Measurements from ENCODE around the gene ZNF471.

The ZNF471 gene

DNA sequence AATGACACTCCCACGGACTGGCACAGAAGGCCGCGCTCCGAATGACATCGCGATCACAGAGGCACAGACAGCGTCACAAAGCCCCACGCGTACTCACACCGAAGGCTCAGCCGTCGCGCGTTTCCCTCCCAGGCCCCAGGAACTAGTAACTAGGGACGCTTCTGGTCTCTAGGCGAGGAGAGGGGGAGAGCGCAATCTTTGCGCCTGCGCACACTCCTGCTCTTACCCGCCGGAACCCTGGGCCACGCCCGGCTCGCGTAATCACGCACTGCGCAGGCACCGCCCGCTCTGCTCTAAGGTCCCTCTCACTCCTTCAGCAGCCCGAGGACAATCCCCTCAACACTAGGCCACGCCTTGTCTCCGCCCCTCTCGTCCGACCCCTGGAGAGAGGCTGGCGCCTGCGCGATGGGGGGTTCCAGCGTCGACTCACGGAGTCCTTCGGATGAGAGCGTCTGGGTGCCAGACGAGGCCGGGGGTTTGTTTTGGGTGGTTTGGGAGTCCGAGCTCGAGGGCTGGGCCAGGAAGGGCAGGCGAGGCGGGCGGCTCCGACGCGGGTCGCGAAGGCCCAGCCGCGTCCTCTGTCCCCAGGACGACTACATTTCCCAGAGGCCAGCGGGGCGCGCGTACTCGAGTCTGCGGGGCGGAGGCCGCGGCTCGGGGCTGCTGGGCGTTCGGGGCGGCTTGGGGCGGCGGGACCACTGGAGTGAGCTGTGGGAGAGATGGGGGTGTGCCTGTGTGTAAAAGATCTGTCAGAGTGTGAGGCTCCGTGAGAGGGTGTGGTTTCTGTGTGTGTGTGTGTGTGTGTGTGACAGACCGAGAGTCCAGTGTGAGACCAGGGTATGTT, at the start of gene ZNF471:
Gene ZNF471, plus strand, starts transcription at position 410 of the 844 bp plus-strand sequence. CDS start 3,717 bp downstream, outside the sequence.
- no peak for DNase-seq

DNA sequence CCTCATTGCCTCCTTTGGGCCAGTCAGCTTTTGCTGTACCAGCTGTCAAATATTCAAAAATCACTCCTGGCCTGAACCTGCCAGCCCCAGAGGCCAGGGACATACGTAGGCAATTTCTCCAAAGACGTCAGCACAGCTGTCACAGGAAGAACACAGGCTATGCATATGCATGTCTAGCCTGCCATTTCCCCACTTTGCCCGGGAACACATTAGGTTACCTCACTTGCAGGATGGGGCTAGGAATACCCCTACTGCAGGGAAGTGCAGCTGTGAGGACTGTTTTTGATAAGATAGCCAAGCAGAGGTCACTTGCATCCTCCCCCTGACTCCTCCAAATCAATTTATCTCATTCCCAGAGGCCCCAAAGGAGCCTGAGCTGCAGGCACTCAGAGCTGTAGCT, 33.3 kb upstream of the ZNF471 start:
- no peak for DNase-seq

DNA sequence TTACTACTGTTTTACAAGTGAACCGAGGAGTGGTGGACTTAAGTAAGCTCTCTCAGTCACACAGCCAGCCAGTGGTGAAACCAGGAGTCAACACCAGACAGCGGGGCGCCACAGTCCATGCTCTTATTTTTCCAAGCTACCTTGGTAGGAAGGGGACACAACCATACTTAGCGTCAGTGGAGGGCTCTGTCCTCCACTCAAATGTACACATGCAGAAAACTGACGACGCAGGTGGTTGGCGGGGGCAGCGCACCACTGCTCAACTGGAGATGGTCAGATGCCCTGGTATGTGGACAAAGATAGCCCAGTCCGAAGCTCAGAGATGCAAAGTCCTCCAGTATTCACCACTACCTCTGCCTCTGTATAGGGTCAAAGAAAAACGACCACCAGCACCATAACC, 31.6 kb upstream of the ZNF471 start:
- no peak for DNase-seq

DNA sequence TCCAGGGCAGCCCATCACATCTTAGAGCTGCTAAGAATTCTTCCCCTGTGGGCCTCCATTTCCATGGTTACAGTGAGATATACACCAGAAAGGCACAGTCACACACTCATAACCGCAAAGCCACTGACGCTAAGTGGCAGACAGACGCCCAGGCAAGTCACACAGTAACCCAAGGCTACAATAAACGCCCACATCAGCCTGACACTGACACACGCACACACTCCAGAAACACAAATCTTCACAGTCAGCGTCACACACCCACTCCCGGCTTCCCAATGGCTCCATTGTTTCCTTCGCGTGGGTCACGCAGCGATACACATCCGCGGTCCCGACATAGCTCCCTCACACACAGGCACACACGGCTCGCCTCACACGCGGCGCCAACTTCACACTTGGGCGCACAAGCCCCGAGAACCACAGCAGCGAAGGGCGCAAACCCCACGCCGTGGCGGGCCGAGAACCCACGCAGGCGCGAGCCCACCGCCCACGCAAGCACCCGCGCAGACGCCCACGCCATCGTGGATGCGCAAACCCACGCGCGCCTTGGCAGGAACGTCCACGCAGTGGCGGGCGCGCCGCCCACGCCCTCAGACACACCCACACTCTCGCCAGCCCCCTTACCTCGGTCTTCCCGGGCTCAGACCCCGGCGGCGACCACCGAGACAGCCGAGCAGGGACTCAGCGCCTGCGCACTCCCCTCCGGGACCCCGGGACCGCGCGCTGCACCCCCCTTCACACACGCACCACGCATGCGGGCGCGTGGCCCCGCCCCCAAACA, 30.8 kb upstream of the ZNF471 start, which contains the start of gene ZNF667:
Gene ZNF667, minus strand, starts transcription at position 695 of the 778 bp plus-strand sequence. CDS start 14,975 bp downstream, outside the sequence.
- DNase-seq: no peak

DNA sequence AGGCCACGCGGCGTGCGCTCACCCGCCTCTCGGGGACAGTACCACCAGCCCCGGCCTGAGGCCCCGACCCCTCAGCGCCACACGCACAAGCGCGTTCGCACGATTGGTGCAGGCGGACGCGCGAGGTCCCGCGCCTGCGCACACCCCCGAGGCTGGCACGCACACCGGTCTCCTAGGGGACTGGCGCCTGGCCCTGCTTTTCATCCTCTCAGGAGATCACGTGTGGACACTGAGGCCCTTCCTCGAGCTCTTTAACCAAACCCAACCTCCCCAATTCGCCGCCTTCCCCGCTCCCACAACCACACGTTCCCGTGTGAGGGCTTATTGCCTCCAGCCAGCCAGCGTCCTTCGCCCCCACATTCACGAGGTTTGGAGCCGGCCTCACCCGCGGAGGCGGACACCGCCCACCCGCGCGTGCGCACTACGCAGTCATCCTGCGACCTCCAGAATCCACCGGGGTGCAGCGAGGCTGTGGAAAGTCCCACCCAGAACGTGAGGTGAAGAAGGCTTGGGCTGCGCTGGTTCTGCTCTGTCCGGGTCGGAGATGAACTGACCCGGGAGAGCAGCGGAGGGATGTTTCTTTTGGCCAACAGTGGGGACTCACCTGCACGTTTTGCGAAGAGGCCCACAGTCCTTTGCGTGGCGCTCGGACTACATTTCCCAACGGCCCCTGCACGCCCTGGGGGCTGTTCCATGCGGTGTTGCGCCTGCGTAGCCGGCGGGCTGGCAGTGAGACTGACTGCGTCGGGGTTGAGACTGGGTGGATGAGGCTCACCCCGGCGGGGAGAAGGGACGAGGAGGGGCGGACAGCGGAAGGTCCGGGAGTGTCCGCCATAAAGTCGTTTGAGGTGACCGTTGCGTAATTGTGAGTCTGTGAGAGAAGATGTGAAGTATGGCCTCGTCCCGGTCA, 30.0 kb upstream of the ZNF471 start:
- no peak for DNase-seq

DNA sequence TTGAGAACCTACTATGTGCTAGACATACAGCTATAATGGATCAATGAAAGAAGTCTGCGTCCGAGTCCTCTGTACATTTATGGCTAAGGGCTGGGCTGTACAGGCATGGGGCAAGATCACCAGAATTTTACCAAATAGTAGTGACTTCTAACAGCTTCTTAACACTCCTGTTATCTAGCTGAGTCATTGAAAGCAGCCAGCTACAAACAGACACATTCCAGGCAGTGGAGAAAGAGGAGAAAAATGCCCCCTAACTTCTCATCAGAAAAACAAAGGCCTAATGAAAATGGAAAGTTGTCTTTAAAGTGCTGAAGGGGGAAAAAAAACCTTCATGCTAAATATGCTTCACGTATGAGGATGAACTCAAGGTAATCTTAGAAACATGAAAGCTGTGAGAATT, 16.3 kb upstream of the ZNF471 start:
- DNase-seq: no peak

DNA sequence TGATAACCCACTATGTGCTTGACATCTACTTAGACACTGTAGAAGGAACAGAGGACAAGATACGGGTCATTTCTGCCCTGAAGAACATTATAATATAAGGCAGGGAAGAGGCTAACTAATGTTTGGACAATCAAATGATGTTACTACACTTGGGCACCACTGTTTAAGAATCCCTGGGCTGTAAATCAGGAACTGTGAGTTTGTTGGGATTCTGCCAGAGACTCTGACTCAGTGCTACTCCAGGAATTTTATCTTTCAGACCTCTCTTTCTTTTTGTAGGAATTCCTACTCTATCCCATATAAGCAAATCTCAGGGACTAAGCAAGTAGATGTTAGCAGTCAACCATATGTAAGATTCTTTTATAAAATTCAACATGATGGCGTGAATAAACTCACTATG, 3.1 kb upstream of the ZNF471 start:
- DNase-seq: no peak

DNA sequence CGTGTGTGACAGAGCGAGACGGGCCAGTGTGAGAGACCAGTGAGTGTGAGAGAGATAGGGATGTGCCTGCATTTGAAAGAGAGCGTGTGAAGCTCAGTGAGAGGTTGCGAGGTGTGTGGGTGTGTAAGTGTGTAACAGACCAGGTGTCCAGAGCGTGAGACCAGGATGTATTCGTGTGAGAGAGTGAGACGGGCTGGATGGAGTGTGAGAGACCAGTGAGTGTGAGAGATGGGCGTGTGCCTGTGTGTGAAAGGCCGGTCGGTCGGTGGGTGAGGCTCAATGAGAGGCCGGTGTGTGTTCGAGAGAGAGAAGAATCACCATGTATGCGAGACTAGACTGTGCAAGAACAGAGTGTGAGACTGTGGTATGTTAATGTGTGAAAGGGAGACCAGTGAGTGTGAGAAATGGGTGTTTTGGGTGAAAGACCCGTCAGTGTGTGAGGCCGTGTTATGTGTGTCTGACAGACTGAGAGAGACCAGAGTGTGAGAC, 679 bp downstream of the ZNF471 start:
- no peak for DNase-seq

DNA sequence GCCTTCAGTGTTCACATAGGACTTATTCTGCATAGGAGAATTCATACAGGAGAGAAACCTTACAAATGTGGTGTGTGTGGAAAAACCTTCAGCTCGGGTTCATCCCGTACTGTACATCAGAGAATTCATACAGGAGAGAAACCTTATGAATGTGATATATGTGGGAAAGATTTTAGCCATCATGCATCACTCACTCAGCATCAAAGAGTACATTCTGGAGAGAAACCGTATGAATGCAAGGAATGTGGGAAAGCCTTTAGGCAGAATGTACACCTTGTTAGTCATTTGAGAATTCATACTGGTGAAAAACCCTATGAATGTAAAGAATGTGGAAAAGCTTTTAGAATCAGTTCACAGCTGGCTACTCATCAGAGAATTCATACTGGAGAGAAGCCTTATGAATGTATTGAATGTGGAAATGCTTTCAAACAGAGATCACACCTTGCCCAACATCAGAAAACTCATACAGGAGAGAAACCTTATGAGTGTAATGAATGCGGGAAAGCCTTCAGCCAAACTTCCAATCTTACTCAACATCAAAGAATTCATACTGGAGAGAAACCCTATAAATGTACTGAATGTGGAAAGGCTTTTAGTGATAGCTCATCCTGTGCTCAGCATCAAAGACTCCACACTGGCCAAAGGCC, 17.7 kb downstream of the ZNF471 start:
- DNase-seq: no peak

DNA sequence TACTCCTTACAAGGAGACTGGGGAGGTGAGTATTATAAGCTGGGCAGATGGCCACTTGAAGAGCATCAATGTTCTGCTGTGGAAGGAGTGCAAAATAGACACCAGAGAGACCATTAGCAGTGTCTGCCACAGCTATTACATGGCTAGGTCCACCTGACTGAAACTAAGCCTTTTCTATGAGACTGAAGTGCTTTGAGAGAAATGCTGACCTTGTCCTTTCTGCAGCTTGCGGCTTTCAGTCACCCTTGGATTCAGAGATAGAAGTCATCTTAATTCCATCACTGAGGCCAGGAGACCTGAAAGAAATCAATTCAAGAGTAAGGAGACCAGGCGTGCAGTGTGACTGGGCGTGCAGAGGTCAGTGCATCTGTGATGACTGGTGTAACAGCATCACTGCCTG, 29.8 kb downstream of the ZNF471 start:
- DNase-seq: no peak

DNA sequence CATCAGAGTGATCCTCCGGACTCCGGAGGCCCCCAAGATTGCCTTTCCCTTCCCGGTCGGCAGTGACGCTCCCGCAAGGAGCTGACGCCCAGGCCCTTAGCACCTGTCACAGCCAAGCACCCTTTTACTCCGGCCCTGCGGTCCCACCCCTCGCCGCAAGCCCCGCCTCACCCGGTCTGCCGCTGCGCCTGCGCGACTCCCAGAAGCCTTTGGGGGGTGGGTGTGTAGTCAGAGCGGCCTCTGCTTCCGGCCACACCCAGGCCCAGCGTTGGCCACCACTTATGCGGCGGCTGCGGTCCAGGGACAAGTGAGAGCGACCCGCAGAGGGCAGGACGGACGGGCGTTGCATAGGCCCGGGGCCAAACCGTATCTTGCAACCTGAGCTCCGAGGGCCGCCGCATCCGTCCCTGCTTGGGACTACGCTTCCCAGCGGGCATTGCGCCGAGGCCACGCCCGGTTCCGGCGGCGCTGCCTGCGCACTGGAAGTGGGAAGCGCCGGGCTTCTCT, 30.7 kb downstream of the ZNF471 start:
- peak; percentile 81 for DNase-seq

DNA sequence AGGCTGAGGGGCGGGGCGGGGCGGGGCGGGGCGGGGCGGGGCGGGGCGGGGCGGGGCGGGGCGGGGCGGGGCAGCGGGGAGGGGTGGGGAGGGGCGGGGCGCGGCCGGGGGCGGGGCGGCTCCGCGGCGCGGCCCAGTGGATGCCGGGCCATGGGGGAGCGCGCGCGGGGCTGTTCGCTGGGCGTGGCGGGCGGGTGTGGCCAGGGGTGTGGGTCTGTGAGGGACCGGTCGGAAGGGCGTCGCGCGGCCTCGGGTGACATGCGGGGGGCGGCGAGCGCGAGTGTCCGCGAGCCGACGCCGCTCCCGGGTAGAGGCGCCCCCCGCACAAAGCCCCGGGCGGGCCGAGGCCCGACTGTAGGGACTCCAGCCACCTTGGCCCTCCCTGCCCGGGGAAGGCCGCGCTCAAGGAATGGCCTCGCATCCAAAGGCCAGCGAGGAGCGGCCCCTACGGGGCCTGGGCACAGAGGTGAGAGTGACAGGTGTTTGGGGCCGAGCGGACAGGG, 31.2 kb downstream of the ZNF471 start, which contains the start of gene ZFP28:
Gene ZFP28, plus strand, starts transcription at position 188 of the 503 bp plus-strand sequence. Its CDS starts 71 bp downstream, at position 259.
- peak; percentile 30 for DNase-seq

DNA sequence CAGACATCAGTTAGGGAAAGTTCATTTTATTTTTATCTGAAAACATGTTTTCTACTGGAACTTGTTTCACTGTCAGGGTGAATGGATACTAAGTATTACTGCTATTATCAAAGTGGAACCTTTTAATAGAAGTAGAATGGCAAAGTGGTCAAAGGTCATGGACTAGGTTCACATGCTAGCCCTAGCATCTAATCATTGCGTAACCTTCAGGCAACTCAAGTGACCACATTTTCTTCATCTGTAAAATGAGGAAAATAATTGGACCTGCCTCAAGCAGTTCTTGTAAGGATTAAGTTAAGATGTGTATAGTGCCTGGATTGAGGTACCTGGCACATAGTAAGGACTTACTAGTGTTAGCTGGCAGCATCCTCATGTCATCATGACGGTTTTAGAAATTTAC, 36.1 kb downstream of the ZNF471 start:
- DNase-seq: no peak

DNA sequence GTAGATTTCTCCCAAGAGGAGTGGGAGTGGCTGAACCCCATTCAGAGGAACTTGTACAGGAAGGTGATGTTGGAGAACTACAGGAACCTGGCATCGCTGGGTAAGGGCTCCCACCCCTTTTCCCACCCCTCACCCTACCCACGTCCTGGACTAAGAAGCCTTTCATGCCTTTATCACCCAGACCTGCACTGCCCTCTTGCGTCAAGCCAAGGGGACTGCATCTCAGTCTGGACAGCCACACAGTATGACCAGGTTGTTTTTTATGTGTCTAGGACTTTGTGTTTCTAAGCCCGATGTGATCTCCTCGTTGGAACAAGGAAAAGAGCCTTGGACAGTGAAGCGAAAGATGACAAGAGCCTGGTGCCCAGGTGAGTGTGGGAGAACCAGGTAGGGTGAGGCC, 39.9 kb downstream of the ZNF471 start:
- no peak for DNase-seq

DNA sequence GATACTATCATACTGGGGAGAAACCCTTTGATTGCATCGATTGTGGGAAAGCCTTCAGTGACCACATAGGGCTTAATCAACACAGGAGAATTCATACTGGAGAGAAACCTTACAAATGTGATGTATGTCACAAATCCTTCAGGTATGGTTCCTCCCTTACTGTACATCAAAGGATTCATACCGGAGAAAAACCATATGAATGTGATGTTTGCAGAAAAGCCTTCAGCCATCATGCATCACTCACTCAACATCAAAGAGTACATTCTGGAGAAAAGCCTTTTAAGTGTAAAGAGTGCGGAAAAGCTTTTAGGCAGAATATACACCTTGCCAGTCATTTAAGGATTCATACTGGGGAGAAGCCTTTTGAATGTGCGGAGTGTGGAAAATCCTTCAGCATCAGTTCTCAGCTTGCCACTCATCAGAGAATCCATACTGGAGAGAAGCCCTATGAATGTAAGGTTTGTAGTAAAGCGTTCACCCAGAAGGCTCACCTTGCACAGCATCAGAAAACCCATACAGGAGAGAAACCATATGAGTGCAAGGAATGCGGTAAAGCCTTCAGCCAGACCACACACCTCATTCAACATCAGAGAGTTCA, 46.7 kb downstream of the ZNF471 start:
- no peak for DNase-seq

DNA sequence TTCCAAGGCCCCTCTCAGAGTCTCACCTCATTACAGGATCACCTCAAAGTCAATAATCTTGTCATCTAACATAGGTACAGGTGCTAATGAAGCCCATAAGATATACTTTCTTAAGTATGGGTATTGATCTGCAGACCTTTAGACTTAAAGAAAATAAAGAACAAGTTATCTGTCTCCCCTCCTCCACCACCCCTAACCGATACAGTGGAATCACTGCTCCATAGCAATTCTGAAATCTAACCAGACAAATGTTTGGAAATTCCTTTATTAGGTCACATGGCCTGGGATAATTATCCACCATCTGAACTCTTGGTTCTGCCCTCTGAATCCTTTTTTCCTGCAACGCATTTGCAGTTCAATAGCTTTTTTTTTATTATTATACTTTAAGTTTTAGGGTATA, 55.1 kb downstream of the ZNF471 start:
- no peak for DNase-seq

DNA sequence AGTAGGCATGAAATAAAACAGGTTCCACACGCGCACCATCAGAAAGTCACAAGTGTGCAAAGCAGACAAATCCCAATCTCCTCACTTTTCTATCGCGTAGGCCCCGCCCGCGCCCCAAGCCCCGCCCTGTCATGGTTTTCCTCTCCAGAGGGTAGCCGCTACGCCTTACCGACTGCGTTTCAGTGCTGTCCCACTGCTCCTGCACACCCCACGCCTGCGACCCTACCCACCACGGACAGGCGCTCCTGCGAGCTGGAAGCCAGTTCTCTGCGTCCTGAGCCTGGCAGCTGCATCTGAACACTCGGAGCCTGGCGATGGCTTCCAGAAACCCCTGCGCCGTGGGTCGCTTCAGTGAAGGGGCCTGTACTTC, 59.2 kb downstream of the ZNF471 start:
- DNase-seq: no peak

DNA sequence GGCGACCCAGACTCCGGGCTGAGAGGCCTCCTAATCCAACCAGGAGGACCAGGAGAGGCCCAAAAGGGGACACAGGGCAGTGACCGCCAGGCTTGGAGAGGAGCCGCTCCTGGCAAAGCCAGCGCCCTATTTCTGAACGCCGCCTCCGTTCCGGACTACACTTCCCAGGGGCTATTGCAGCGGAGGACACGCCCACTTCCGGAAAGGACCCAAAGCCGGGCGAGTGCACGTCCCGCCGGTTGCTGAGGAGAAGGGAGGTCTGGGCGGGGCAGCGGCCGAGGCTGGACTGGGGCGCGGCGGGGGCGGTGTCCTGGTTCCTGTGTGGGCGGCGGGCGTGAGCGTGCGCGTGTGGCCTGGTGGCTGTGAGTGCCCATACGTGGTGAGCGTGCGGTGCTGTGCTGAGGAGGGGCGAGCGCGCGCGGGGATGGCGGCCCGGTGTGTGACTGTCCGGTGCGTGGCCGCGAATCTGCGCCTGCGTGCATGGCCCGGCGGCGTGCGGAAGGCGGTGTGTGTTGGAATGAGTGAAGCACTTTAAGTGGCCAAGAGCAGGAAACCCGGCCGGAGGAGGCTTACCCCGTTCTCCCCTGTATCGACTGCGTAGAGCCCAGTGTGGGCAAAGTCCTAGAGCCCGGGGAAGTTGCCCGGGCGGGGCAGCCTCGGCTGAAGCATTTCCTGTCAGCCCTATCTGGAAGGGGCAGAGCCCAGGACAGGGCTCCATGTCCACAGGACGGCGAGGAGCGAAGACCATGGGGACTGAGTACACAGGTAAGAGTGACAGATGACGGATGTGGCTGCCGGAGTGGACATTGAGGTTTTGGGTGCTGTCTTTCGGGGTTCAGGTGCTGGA, 59.8 kb downstream of the ZNF471 start, which contains the start of gene ZNF470:
Gene ZNF470, plus strand, starts transcription at position 195 of the 847 bp plus-strand sequence. CDS start 2,844 bp downstream, outside the sequence.
- DNase-seq: peak; percentile 79

DNA sequence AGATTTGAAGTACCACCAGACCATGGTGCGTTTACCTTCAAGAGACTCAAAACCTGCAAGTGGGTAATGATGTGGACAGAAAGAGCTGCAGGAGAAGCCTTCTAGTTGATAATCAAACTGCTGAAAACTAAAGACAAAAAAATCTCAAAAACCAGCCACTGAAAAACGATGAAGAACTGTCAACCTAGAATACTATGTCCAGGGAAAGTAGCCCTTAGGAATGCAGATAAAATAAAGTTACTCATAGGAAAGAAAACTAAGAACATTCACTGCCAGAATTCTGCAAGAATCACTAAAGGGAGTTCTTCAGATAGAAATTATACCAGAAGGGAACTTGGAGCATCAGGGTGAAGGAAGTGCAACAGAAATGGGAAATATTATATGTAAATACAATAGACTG, 64.9 kb downstream of the ZNF471 start:
- DNase-seq: no peak

DNA sequence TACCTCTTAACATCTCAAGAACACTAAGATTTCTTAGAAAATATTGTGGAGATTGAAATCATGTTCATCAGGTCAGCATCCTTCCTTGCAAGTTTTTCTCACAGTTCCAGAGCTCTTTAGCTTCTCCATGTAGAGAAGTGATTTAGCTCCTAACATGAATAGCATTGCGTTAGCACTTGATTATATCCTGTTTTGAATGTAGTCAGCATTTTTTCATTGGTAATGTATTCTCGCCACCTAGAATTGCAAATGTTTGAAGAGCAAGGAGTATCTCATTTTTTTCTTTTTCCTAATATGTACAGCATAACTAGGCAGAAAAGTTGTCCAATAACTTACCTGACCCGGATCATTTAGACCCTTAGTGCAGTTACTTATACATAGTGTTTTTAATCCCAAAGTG, 66.3 kb downstream of the ZNF471 start:
- no peak for DNase-seq

Measured in SHP77 treated with DMSO at 0.1 percent for 48 hours (cell line).